CD8-positive, alpha-beta memory T cell (primary cell): ENCODE data around the gene INPP5J. TPM values are rescaled to one million over a fixed set of nuclear protein-coding genes. Genes with fewer than 3 reads are reported as not detected.

Experiments used
- CTCF ChIA-PET: fragments of 350-600 bp; sonication (Branson Sonifier 250); formaldehyde crosslinking; loops from one replicate; lab custom pipeline; 2021; ENCODE audit warnings: antibody characterized with exemption; lab: Charles Lee
- POLR2A ChIA-PET: fragments of 350-600 bp; sonication (Branson Sonifier 250); formaldehyde crosslinking; loops from one replicate; lab custom pipeline; 2021; ENCODE audit warnings: antibody characterized with exemption; lab: Charles Lee
- DNase-seq, 5 donors: peaks; one replicate each; pipeline versions ENCODE4 v3.0.0 to v3.0.0-alpha.2; 2020 to 2022; ENCODE audit warnings: mixed read lengths in 1 of 5
- H3K27ac ChIP-seq: one replicate; pipeline ENCODE4 v1.7.0; 2013; ENCODE audit warnings: low read depth, mild to moderate bottlenecking, low read length, moderate library complexity
- H3K27me3 ChIP-seq: 2 replicates; pipeline ENCODE4 v1.7.0; 2013; ENCODE audit warnings: low read length, mild to moderate bottlenecking; ENCODE audit not compliant: insufficient read depth, poor library complexity, severe bottlenecking
- H3K36me3 ChIP-seq: 2 replicates; pipeline ENCODE4 v1.7.0; 2013; ENCODE audit warnings: mild to moderate bottlenecking, low read length, moderate library complexity; ENCODE audit not compliant: insufficient read depth
- H3K4me1 ChIP-seq: 2 replicates; pipeline ENCODE4 v1.7.0; 2013; ENCODE audit warnings: mild to moderate bottlenecking, low read length, moderate library complexity; ENCODE audit not compliant: insufficient read depth
- H3K4me3 ChIP-seq: 2 replicates; pipeline ENCODE4 v1.7.0; 2013; ENCODE audit warnings: mild to moderate bottlenecking, low read length
- H3K9me3 ChIP-seq: 2 replicates; pipeline ENCODE4 v1.7.0; 2013; ENCODE audit warnings: mild to moderate bottlenecking, low read length
- H3K27ac Mint-ChIP-seq, 8 donors: one replicate each; pipeline ENCODE4 v1.8.0; 2020 to 2021; ENCODE audit warnings: mixed read lengths in 8 of 8, mild to moderate bottlenecking in 6 of 8, inconsistent platforms in 3 of 8, moderate library complexity in 3 of 8
- H3K27me3 Mint-ChIP-seq, 2 donors: one replicate each; pipeline ENCODE4 v1.8.0; 2020 to 2021; ENCODE audit warnings: mixed read lengths in 2 of 2, mild to moderate bottlenecking in 1 of 2, moderate library complexity in 1 of 2
- H3K36me3 Mint-ChIP-seq, 3 donors: one replicate each; pipeline ENCODE4 v1.8.0; 2020 to 2021; ENCODE audit warnings: mixed read lengths in 3 of 3, inconsistent platforms in 1 of 3, mild to moderate bottlenecking in 1 of 3
- H3K4me1 Mint-ChIP-seq, 3 donors: one replicate each; pipeline ENCODE4 v1.8.0; 2020 to 2021; ENCODE audit warnings: mixed read lengths in 3 of 3, inconsistent platforms in 1 of 3, mild to moderate bottlenecking in 1 of 3
- H3K4me3 Mint-ChIP-seq, 7 donors: one replicate each; pipeline ENCODE4 v1.8.0; 2020 to 2021; ENCODE audit warnings: mixed read lengths in 7 of 7, mild to moderate bottlenecking in 6 of 7, moderate library complexity in 4 of 7, inconsistent platforms in 2 of 7
- H3K9me3 Mint-ChIP-seq, 5 donors: one replicate each; pipeline ENCODE4 v1.8.0; 2020 to 2022; ENCODE audit warnings: mixed read lengths in 5 of 5, mild to moderate bottlenecking in 3 of 5, moderate library complexity in 2 of 5, inconsistent platforms in 1 of 5
- polyA plus RNA-seq: library from polyadenylated mRNA; unstranded; fragments of 300-500 nt; fragmentation: Illumina TruSeq; gene quantifications from one replicate; pipeline ENCODE4 v1.2.3, GENCODE V29; 2021
- total RNA-seq, 2 experiments: library from RNA; stranded (reverse); gene quantifications; one replicate each; pipeline ENCODE4 v1.2.3, GENCODE V29; 2021

Gene INPP5J
- total and polyA plus RNA-seq, 3 experiments from 2014 or later: 0.22 TPM; not detected in 2

DNA sequence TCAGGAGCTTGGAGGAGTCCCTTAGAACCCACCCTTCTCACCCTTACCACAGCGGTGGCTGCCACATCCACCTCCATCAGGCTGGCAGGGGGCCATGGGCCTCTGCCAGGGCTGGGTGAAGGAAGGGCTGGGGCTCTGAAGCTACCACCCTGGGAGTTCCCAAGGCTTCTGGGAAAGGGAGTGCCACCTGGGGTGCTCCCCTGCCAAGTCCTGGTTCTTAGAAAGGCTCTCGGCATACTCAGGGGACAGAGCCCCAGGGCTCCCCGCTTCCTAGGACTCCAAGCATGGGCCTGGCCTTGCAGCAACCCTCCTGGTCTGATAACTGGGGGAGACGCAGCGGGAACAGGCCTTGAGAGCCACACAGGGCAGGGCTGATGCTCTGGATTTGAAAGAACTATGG is 18.0 kb downstream of the INPP5J start:
- ChIA-PET CTCF (no interaction called here), POLR2A (no interaction called here)
- Histone ChIP-seq H3K9me3 (no peaks in the 10 kb centered on the region), H3K27me3 (no peaks in the 10 kb centered on the region), H3K36me3 (no peaks in the 10 kb centered on the region), H3K4me1 (no peaks in the 10 kb centered on the region), H3K4me3 (no peak overlapping the region), H3K27ac (no peak overlapping the region)
- H3K9me3 Mint-ChIP-seq: no peaks in the 10 kb centered on the region
- H3K27ac Mint-ChIP-seq: no peak overlapping the region
- peaks cover 8 to 9% of the 10 kb centered on the region in 2 donors for H3K27me3 Mint-ChIP-seq
- no peak for DNase-seq
- H3K4me1 Mint-ChIP-seq: no peaks in the 10 kb centered on the region
- no peak overlapping the region for H3K4me3 Mint-ChIP-seq
- H3K36me3 Mint-ChIP-seq: no peaks in the 10 kb centered on the region

DNA sequence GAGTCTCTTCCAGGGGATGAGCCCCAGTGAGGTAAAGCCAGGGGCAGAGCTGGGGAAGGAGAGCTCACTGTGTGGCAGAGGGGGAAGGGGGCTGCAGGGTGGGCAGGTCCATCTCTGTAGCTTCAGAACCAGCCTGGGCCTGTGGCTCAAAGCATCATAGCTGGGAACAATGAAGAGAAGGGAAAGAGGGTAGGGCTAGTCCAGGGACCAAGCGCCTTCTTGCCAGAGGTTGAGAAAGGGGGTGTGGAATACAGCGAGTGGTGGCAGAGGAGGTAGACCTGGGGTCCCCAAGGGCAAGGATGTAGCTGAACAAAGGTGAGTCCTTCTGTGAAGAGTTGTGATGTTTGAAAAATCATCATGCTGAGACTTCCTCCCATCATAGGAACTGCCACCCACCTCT is 18.8 kb downstream of the INPP5J start:
- Histone ChIP-seq H3K4me1 (no peaks in the 10 kb centered on the region), H3K4me3 (no peak overlapping the region), H3K9me3 (no peaks in the 10 kb centered on the region), H3K27ac (no peak overlapping the region), H3K36me3 (no peaks in the 10 kb centered on the region), H3K27me3 (no peaks in the 10 kb centered on the region)
- Mint-ChIP-seq H3K27ac (peak overlapping the region in 2 of 8 donors; percentile 56 to 81), H3K27me3 (peaks cover 8 to 9% of the 10 kb centered on the region in 2 donors), H3K4me1 (no peaks in the 10 kb centered on the region), H3K36me3 (no peaks in the 10 kb centered on the region), H3K4me3 (no peak overlapping the region), H3K9me3 (no peaks in the 10 kb centered on the region)
- ChIA-PET CTCF (no interaction called here), POLR2A (no interaction called here)
- no peak for DNase-seq

DNA sequence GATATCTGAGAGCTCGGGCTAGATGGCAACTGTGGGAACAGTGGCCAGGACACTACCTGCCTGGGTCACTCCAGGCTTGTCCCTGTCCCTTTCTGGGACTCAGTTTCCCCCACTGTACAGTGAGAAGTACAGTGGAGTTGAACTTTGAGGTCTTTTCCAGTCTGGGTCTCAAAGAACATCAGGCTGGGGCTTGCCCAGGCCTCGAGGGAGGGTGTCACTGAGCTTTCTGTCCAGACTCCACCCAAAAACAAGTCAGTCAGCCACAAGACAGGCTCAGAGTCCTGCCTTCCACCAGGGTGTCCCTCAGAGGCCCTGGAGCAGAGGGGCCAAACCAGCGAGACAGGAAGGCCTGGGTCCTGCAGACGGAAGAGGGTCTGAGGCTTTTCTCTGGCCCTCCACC is 19.5 kb downstream of the INPP5J start:
- no peak overlapping the region for H3K27ac ChIP-seq
- Mint-ChIP-seq H3K36me3 (no peaks in the 10 kb centered on the region), H3K4me1 (no peaks in the 10 kb centered on the region), H3K4me3 (no peak overlapping the region), H3K27ac (peak overlapping the region in 1 of 8 donors; percentile 34), H3K27me3 (peaks cover 6 to 9% of the 10 kb centered on the region in 2 donors), H3K9me3 (peaks cover 0 to 5% (median 0%) of the 10 kb centered on the region in 5 donors)
- CTCF ChIA-PET: no interaction called here
- no peaks in the 10 kb centered on the region for H3K4me1 ChIP-seq
- no peaks in the 10 kb centered on the region for H3K36me3 ChIP-seq
- no peaks in the 10 kb centered on the region for H3K27me3 ChIP-seq
- DNase-seq: no peak
- POLR2A ChIA-PET: no interaction called here
- H3K9me3 ChIP-seq: no peaks in the 10 kb centered on the region
- H3K4me3 ChIP-seq: no peak overlapping the region

DNA sequence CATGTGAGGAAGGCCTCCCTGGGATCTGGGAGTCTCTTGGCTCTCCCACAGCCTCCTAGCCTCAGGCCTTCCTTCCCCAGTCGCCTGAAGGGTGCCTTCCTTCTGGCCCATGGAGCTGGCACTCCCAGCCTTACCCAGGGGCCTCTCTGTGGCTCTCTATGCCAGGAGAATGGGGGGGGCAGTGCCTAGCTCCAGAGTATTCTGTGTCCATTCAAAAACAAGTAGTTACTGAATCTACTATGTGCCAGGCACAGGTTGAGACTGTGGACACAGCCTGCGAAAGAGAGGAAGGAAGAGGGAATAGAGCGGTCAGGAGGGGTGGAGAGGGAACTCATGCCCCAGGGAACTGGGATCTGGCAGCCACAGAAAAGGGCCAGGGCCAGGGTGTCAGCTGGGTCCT is 20.3 kb downstream of the INPP5J start:
- peaks cover 4 to 9% of the 10 kb centered on the region in 2 donors for H3K27me3 Mint-ChIP-seq
- H3K36me3 Mint-ChIP-seq: no peaks in the 10 kb centered on the region
- no peak overlapping the region for H3K4me3 ChIP-seq
- no peaks in the 10 kb centered on the region for H3K36me3 ChIP-seq
- no peaks in the 10 kb centered on the region for H3K4me1 ChIP-seq
- no peaks in the 10 kb centered on the region for H3K27me3 ChIP-seq
- H3K9me3 ChIP-seq: no peaks in the 10 kb centered on the region
- no peaks in the 10 kb centered on the region for H3K4me1 Mint-ChIP-seq
- H3K9me3 Mint-ChIP-seq: peaks cover 0 to 8% (median 0%) of the 10 kb centered on the region in 5 donors
- DNase-seq: no peak
- ChIA-PET CTCF (no interaction called here), POLR2A (interaction anchor here (0.6 kb wide), 1 partner anchor 17 kb away, joined by 3 read pairs; the partner anchor contains the start of gene RNF185)
- no peak overlapping the region for H3K4me3 Mint-ChIP-seq
- no peak overlapping the region for H3K27ac Mint-ChIP-seq
- H3K27ac ChIP-seq: no peak overlapping the region

DNA sequence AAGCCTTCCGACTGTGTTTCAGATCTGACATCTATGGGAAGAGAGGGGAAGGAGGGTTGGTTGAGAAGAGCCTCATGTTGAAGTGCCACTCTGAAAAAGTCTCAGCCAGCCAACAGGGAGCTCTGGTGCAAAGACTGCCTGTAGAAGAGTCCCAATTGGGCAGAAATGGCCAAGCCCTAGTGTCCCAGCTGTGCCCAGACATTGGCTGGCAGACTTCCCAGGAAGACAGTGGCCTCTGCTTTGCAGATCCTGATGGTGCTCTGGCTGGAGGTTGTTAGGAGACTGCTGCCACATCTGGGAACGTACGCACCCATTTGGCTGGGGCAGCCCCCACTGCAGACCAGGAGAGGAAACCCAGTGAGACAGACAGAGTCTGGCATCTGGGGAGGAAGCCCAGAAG is 20.8 kb downstream of the INPP5J start:
- CTCF ChIA-PET: interaction anchor here (1.1 kb wide), 2 partner anchors 36 to 59 kb away, joined by 3 to 5 read pairs; no protein-coding TSS in a partner anchor
- no peak overlapping the region for H3K4me3 Mint-ChIP-seq
- H3K27ac ChIP-seq: no peak overlapping the region
- no peaks in the 10 kb centered on the region for H3K36me3 ChIP-seq
- H3K27me3 Mint-ChIP-seq: peaks cover 5 to 7% of the 10 kb centered on the region in 2 donors
- H3K4me1 ChIP-seq: no peaks in the 10 kb centered on the region
- no peaks in the 10 kb centered on the region for H3K4me1 Mint-ChIP-seq
- POLR2A ChIA-PET: interaction anchor here (0.6 kb wide), 1 partner anchor 17 kb away, joined by 3 read pairs; the partner anchor contains the start of gene RNF185
- no peaks in the 10 kb centered on the region for H3K9me3 ChIP-seq
- no peak overlapping the region for H3K4me3 ChIP-seq
- no peak for DNase-seq
- peaks cover 0 to 8% (median 0%) of the 10 kb centered on the region in 5 donors for H3K9me3 Mint-ChIP-seq
- H3K27me3 ChIP-seq: no peaks in the 10 kb centered on the region
- no peak overlapping the region for H3K27ac Mint-ChIP-seq
- no peaks in the 10 kb centered on the region for H3K36me3 Mint-ChIP-seq

DNA sequence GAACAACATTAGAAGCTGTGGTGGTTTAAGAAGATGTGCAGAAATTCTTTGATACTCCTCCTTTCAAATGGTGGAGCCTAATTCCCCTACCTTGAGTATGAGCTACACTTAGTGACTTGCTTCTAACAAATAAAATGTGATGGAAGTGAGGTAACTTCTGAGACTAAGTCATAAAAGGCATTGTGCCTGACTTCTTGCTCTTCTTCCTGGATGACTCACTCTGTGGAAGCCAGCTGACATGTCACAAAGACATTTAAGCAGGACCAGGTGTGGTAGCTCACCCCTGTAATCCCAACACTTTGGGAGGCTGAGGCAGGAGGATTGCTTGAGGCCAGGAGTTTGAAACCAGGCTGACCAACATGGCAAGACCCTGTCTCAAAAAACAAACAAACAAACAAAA is 21.5 kb downstream of the INPP5J start:
- ChIA-PET POLR2A (no interaction called here), CTCF (interaction anchor here (1.1 kb wide), 2 partner anchors 36 to 59 kb away, joined by 3 to 5 read pairs; no protein-coding TSS in a partner anchor)
- no peak for DNase-seq
- H3K4me1 ChIP-seq: no peaks in the 10 kb centered on the region
- Mint-ChIP-seq H3K4me1 (no peaks in the 10 kb centered on the region), H3K9me3 (peaks cover 0 to 8% (median 0%) of the 10 kb centered on the region in 5 donors), H3K27me3 (peaks cover 5 to 7% of the 10 kb centered on the region in 2 donors), H3K27ac (no peak overlapping the region), H3K4me3 (no peak overlapping the region), H3K36me3 (no peaks in the 10 kb centered on the region)
- no peak overlapping the region for H3K27ac ChIP-seq
- H3K9me3 ChIP-seq: no peaks in the 10 kb centered on the region
- no peaks in the 10 kb centered on the region for H3K27me3 ChIP-seq
- H3K36me3 ChIP-seq: no peaks in the 10 kb centered on the region
- no peak overlapping the region for H3K4me3 ChIP-seq

DNA sequence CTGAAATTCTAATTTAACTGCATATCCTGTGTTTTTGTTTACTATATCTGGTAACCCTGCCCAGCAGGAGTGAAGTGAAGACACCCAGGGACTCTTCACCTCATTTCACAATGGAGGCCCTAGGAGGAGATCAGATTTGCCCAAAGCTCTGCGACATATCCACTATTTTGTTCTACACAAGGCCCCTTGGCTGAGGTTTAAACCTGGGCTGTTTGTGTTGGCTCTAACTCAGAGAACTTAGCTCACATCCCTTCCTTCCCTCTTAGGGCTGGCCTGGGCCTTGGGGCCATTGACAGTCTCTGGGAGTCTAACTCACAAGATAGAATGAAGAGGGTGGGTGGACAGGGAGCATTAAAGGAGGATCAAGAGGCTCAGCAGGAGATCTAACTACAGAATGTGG is 25.7 kb downstream of the INPP5J start:
- H3K27me3 ChIP-seq: no peaks in the 10 kb centered on the region
- H3K4me1 Mint-ChIP-seq: no peaks in the 10 kb centered on the region
- no peak overlapping the region for H3K27ac Mint-ChIP-seq
- no peaks in the 10 kb centered on the region for H3K4me1 ChIP-seq
- CTCF ChIA-PET: no interaction called here
- POLR2A ChIA-PET: no interaction called here
- H3K27ac ChIP-seq: no peak overlapping the region
- H3K36me3 Mint-ChIP-seq: no peaks in the 10 kb centered on the region
- DNase-seq: no peak
- peaks cover 5 to 11% of the 10 kb centered on the region in 2 donors for H3K27me3 Mint-ChIP-seq
- no peak overlapping the region for H3K4me3 Mint-ChIP-seq
- no peaks in the 10 kb centered on the region for H3K36me3 ChIP-seq
- no peak overlapping the region for H3K4me3 ChIP-seq
- no peaks in the 10 kb centered on the region for H3K9me3 ChIP-seq
- H3K9me3 Mint-ChIP-seq: peaks cover 0 to 8% (median 0%) of the 10 kb centered on the region in 5 donors

DNA sequence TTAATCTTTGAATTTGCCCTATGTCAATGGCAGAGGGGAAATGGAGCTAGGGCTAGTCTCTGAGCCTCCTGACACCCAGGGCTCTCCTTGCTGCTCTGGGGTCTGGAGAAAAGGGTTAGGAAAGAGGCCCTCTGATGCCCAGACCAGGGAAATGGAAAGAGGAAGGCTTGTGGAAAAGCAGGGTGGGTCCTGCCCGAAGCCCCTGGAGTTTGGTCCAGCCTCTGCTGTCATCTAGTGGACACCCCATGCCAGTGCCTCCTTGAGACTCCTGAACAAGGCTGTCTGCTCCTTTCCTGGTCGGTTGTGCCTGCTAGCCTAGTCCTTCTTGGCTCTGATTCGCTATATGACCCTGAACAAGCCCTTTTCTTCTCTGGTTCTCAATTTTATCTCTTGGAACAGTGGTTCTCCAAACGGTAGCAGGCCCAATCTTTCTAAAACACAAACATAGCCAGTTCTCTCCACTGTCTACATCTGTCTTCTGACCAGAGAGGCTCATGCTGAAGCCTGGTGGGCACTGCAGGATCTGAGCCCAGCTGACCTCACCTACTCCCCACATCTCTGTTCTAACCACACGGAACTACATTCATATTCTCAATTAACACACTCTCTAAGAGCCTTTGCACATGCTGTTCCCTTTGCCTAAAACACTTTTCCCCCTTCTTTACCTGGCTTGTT is 26.3 kb downstream of the INPP5J start:
- POLR2A ChIA-PET: no interaction called here
- no peaks in the 10 kb centered on the region for H3K9me3 ChIP-seq
- no peak overlapping the region for H3K4me3 ChIP-seq
- H3K27ac Mint-ChIP-seq: peak overlapping the region in 1 of 8 donors; percentile 24
- no peaks in the 10 kb centered on the region for H3K4me1 ChIP-seq
- no peaks in the 10 kb centered on the region for H3K36me3 Mint-ChIP-seq
- H3K36me3 ChIP-seq: no peaks in the 10 kb centered on the region
- no peaks in the 10 kb centered on the region for H3K4me1 Mint-ChIP-seq
- no peak overlapping the region for H3K27ac ChIP-seq
- H3K9me3 Mint-ChIP-seq: peaks cover 0 to 8% (median 0%) of the 10 kb centered on the region in 5 donors
- DNase-seq: peak in 1 of 5 donors; percentile 10
- H3K27me3 Mint-ChIP-seq: peaks cover 5 to 11% of the 10 kb centered on the region in 2 donors
- H3K4me3 Mint-ChIP-seq: no peak overlapping the region
- CTCF ChIA-PET: no interaction called here
- no peaks in the 10 kb centered on the region for H3K27me3 ChIP-seq
